ENCODE results near the gene MED25.

Gene MED25

DNA sequence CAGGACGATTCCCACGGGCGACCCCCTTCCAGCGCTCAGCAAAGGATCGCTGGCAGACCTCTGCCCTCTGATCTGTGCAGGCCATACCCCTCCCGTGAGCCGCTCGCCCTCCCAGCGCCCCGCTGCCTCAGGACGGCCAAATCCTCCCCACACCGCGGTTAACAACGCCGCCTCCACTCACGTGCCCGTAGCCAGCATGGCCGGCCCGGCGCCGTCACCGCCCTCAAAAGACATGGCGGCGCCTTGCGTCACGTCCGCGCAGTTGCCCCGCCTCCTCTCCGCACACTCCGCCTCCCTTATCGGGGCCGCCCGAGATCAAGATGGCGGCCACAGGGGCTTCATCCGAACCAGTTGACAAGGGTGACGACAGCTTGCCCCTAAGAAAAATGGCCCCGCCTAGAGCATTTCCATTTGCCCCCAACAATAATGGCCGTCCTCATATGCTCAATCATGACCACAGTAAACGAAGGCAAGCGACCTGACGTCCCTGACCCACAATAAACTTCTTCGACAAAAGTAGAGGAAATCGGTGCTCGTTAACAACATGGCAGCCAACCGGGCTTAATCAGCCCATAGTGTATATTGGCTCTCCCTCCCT lies 58.4 kb downstream of the MED25 start:
- H3K4me3 ChIP-seq (replicated peaks; ENCODE audit: insufficient read depth, low read length), result peak overlapping the region; percentile 87
- no peaks in the 10 kb centered on the region for H3K27me3 ChIP-seq (ENCODE audit: insufficient read depth, poor library complexity, severe bottlenecking)
- peak; percentile 98 to 99 for DNase-seq (ENCODE audit: low read depth in 1 of 2, low spot score in 1 of 2)
- peak overlapping the region; percentile 95 for H3K27ac ChIP-seq (replicated peaks)
- TF ChIP-seq GABPA (IDR thresholded peaks at IDR 0.05; ENCODE audit: low read depth), result peak; percentile 69
- peak; percentile 67; the same call in 1 of the 2 replicates for TF ChIP-seq POLR2AphosphoS5 (IDR thresholded peaks at IDR 0.05; ENCODE audit: low read depth)
- TF ChIP-seq SPI1 (IDR thresholded peaks at IDR 0.05; ENCODE audit: borderline replicate concordance, low read depth), result no peak

DNA sequence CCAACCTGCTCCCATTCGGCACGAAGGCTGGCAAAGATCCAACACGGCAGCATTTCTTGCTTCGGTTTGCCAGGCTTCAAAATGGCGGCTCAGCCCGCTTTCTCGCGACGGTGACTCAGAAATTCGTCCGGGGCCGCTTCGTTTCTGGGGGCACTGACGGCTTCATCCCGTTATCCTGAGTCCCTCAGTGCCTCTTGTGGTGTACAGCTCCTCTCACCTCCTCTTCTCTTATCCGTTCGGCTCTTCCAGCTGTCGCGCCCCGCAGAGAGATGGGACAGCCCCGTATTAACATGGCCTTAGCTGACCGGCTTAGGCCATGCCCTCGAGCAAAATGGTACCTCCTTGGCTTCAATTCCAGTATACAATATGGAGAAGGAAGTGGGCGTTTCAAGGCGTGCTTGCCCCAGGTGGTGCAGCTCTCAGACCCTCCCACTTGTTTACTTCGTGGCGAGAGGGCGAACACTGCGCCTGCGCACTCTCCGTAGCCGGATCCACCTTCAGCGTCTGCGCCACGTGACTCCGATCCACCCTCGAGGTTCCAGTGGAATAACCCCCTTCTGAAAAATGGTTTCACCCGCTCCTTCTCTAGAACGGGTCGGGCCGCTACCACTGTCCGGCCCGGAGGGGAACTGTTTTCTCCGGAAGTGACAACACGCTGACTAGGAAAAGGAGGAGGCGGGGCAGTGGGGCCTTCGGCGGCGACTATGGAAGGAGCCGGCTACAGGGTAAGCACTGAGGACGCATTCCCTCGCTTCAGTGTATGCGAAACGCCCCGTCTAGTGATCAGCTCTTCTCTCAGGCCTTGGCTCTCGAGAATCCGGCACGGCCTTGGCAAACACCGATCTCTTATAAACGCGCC lies 59.2 kb downstream of the MED25 start, which contains the start of the genes AKT1S1 and TBC1D17:
Gene AKT1S1, minus strand, starts transcription at position 336 of the 859 bp plus-strand sequence. CDS start 4,060 bp downstream, outside the sequence.
Gene TBC1D17, plus strand, starts transcription at position 683 of the 859 bp plus-strand sequence. Its CDS starts 22 bp downstream, at position 705.
- Histone ChIP-seq H3K27me3 (ENCODE audit: insufficient read depth, poor library complexity, severe bottlenecking) (no peaks in the 10 kb centered on the region), H3K27ac (replicated peaks) (peak within 1 kb of the TSS; percentile 95), H3K4me3 (replicated peaks; ENCODE audit: insufficient read depth, low read length) (peak within 1 kb of the TSS; percentile 87)
- peak; percentile 100 for DNase-seq (ENCODE audit: low read depth in 1 of 2, low spot score in 1 of 2)
- TF ChIP-seq SPI1 (IDR thresholded peaks at IDR 0.05; ENCODE audit: borderline replicate concordance, low read depth) (peak; percentile 75; the same call in 1 of the 2 replicates), POLR2AphosphoS5 (IDR thresholded peaks at IDR 0.05; ENCODE audit: low read depth) (no peak; the same call in none of the 2 replicates), GABPA (IDR thresholded peaks at IDR 0.05; ENCODE audit: low read depth) (peak; percentile 79)
- TF ChIP-seq, protein P1, sequence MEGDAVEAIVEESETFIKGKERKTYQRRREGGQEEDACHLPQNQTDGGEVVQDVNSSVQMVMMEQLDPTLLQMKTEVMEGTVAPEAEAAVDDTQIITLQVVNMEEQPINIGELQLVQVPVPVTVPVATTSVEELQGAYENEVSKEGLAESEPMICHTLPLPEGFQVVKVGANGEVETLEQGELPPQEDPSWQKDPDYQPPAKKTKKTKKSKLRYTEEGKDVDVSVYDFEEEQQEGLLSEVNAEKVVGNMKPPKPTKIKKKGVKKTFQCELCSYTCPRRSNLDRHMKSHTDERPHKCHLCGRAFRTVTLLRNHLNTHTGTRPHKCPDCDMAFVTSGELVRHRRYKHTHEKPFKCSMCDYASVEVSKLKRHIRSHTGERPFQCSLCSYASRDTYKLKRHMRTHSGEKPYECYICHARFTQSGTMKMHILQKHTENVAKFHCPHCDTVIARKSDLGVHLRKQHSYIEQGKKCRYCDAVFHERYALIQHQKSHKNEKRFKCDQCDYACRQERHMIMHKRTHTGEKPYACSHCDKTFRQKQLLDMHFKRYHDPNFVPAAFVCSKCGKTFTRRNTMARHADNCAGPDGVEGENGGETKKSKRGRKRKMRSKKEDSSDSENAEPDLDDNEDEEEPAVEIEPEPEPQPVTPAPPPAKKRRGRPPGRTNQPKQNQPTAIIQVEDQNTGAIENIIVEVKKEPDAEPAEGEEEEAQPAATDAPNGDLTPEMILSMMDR (IDR thresholded peaks at IDR 0.05; ENCODE audit: insufficient read depth, low read length), result no peak
- TF ChIP-seq, protein P2, sequence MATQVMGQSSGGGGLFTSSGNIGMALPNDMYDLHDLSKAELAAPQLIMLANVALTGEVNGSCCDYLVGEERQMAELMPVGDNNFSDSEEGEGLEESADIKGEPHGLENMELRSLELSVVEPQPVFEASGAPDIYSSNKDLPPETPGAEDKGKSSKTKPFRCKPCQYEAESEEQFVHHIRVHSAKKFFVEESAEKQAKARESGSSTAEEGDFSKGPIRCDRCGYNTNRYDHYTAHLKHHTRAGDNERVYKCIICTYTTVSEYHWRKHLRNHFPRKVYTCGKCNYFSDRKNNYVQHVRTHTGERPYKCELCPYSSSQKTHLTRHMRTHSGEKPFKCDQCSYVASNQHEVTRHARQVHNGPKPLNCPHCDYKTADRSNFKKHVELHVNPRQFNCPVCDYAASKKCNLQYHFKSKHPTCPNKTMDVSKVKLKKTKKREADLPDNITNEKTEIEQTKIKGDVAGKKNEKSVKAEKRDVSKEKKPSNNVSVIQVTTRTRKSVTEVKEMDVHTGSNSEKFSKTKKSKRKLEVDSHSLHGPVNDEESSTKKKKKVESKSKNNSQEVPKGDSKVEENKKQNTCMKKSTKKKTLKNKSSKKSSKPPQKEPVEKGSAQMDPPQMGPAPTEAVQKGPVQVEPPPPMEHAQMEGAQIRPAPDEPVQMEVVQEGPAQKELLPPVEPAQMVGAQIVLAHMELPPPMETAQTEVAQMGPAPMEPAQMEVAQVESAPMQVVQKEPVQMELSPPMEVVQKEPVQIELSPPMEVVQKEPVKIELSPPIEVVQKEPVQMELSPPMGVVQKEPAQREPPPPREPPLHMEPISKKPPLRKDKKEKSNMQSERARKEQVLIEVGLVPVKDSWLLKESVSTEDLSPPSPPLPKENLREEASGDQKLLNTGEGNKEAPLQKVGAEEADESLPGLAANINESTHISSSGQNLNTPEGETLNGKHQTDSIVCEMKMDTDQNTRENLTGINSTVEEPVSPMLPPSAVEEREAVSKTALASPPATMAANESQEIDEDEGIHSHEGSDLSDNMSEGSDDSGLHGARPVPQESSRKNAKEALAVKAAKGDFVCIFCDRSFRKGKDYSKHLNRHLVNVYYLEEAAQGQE (IDR thresholded peaks at IDR 0.05; ENCODE audit: insufficient replicate concordance, low read depth), result no peak

DNA sequence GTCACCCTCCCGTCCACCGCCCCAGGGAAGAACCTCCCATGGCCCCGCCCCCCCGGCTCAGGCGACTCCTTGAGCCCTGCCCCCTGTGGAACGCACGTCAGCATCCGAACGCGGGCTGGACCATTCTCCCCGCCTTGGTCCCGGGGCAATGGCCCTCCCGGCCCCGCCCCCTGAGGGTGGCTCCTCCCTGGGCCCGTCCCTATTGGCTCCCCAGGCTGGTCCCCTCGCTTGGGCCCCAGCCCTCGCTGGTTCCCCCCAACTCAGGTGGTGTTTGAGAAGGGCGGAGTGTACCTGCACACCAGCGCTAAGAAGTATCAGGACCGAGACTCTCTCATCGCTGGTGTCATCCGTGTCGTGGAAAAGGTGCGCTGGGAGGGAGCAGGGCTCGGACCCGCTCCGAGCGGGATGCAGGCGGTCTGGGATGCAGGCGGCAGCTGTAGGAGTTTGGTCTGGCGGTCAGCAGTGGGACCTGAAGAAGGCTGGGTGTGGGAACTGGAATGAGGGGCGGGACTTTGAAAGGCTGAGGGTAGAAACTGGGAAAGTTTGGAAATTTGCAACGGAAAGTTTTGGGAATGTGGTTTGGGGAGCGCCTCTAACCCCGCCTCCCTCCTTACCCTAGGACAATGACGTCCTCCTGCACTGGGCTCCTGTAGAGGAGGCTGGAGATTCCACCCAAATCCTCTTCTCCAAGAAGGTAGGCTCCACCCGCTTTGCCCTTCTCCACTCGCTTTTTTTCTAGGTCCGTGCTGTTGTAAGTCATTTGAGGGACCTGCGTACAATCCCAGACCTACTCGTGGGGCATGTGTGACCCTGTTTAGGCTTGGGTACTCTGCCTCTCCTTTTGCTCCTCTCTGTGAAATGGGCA lies 60.0 kb downstream of the MED25 start:
- Histone ChIP-seq H3K27ac (replicated peaks) (peak overlapping the region; percentile 95), H3K27me3 (ENCODE audit: insufficient read depth, poor library complexity, severe bottlenecking) (no peaks in the 10 kb centered on the region), H3K4me3 (replicated peaks; ENCODE audit: insufficient read depth, low read length) (peak overlapping the region; percentile 81)
- DNase-seq (ENCODE audit: low read depth in 1 of 2, low spot score in 1 of 2), result peak; percentile 94 to 98
- no peak for TF ChIP-seq SPI1 (IDR thresholded peaks at IDR 0.05; ENCODE audit: borderline replicate concordance, low read depth)
- no peak for TF ChIP-seq POLR2AphosphoS5 (IDR thresholded peaks at IDR 0.05; ENCODE audit: low read depth)
- TF ChIP-seq, protein P2 (IDR thresholded peaks at IDR 0.05; ENCODE audit: insufficient replicate concordance, low read depth), result no peak
- TF ChIP-seq, protein P1 (IDR thresholded peaks at IDR 0.05; ENCODE audit: insufficient read depth, low read length), result no peak
- no peak for TF ChIP-seq GABPA (IDR thresholded peaks at IDR 0.05; ENCODE audit: low read depth)
